NCI-H1694 (cell line): ENCODE results near the gene ZFP62.
"Not testable (repeated sequence)": the region's sequence is repeated elsewhere in the genome, so short reads cannot be mapped to it uniquely, and the experiment has no call there.

Source experiments
- DNase-seq: peaks from one replicate; lab custom pipeline; 2025; lab: John Stamatoyannopoulos, UW

The ZFP62 gene

DNA sequence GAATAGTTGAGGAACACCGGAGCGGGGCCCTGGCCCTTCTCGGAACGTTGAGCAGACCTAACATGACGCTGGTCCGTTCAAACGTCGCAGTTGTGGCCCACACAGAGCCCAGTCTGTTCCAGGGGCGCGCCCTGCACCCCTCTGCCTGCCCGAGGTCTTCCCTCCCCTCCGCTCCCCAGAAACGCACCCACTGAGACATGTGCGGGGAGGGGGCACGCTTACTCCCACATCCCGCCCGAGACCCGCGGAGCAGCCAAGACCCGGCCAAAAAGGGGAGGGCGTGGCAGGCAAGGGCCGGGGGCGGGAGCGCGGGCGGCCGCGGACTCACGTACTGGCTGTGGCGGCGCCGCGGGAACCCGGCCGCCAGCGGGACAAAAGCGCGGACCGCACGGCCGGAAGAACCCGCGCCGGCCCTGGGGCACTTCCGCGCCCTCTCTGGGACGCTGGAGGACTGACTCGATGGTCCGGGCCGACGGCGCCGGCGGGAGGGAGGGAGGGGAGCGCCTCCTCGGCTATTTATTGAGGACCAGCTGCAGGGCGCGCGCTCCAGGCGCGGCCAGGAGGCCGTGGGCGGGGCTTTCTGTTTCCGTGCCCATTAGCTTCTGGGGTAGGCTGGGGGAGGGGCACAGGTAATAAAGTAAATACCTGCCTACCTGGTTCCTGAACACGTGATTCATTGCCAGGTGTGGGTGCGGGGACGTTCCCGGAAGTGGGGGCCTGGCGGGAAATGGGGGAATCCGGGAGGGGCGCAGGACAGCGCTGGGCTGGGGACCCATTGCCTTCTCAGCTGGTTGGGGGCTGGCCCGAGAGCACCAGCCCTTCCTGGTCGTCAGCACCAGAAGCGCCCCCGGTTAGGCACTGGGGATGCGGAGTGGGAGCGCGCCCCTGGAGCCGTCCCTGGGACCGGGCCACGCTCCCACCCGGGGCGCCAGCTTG is at the start of gene ZFP62:
Gene ZFP62, minus strand, starts transcription at position 390 of the 936 bp plus-strand sequence. Its CDS starts 57 bp downstream, at position 333.
- peak; percentile 47 for DNase-seq

DNA sequence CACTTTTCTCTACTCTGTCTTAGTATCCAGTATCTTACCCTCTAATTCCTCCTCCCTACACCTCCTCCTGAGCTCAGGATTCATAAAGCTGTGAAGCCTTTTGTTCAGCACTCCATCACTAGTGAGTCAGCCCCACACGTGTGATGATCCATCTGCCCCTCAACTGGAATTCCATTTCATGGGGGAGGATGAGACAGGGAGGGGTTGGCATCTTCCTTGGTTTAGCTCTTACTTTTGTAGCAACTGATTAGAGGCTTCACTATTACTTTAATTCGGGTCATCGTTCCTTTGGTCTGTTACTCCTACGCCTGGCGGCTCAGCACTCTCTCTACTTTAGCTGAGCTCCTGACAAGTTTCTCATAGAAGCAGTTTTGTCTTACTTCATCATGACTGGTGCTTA is 49.7 kb upstream of the ZFP62 start:
- no peak for DNase-seq

DNA sequence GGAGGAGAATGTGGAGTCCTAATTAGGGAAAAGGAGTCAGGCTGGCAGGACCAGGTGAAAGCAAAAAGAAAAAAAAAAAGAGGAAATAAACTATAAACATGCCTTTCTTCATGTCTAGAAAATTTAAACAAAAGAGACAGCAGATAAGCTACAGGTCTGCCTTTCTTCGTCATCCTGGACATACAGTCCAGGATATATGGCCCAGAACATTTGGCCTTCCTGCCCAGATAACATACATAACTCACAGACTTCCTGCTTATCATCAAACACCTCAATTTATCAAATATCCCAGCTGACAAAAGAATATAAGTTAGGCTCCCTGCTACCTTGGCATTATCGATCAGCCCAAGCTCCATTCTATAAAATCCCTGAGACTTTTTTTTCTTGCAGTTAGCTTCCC is 49.1 kb upstream of the ZFP62 start:
- no peak for DNase-seq

DNA sequence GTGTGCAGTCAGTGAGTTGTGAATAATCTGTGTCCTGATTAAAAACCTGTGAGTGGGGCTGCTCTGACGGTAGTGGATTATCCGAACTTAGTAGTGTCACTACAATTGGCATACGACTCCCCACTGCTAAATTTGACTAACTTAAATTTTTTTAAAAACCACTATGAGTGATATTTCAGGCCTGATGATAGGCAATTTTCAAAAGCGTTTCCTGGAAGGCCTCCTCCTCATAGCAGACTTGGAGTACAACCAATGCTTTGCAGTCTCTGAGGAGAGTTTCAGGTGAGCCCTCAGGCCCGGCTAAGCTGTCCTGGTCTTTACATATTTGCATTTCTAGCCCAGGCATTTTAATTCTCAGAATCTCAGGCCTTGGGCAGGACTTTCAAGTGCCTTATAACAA is 48.7 kb upstream of the ZFP62 start:
- no peak for DNase-seq

DNA sequence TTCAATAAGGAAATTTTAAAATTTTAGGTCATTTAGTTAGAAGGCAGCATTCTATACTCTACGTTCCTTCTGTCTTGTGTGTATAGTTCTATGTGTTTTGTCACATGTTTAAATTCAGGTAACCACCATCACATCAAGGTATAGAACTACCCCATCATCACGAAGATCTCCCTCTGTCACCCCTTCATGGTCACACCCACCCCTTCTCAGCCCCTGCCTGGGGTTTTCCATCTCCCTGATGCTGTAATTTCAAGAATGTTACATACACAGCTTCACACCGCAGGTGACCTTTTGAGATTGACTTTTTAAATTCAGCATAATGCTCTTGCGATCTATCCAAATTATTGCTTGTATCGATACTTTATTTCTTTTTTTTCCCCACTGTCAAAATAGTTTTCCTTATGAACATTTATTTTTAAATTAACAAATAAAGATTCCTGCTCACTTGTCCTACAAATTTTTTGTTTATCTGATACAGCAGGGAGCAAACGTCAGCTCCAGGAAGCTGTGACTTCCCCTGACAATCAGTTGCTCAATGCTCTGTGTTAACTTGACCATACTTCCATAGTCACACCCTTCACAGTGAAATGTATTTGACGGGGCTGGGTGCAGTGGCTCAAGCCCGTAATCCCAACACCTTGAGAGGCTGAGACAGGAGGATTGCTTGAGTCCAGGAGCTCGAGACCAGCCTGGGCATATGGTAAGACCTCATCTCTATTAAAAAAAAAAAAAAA is 48.1 kb upstream of the ZFP62 start:
- no peak for DNase-seq

DNA sequence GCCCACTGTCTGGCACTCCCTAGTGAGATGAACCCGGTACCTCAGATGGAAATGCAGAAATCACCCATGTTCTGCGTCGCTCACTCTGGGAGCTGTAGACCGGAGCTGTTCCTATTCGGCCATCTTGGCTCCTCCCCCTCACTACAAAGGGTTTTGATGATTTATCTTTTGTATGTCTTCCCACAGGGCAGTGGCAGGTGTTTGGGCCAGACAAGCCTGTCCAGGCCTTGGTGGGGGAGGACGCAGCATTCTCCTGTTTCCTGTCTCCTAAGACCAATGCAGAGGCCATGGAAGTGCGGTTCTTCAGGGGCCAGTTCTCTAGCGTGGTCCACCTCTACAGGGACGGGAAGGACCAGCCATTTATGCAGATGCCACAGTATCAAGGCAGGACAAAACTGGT is 47.3 kb upstream of the ZFP62 start:
- no peak for DNase-seq

DNA sequence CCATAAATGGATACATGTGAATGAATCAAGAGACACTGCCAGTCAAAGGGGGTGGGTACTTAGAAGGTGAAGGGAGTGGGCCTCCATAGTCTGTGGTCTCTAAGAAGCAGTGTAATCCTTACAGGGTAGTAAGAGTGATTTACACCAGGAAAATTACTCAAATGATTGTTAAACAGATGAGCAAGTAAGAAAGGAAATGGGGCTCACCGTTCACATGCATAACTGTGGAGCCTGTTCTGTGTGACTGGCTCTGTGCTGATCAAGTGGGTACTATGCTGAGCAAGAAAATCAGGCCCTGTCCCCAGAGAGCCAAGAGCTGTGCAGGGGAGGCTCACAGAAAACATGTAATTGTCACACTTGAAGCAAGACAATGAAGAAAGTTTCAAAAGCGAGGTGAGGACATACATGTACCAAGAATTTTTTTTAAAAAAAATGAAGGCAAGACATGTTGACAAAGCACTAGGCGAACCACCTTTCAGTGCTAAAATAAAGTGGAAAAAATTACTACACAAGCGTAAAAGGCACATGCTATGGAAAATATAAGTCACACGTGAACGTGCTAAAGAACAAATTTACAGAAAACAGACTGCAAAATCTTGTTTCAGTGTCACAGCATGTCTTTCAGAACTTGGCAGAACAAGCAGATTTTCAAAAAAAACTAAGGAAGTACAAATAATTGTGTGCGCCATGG is 40.4 kb upstream of the ZFP62 start:
- no peak for DNase-seq

DNA sequence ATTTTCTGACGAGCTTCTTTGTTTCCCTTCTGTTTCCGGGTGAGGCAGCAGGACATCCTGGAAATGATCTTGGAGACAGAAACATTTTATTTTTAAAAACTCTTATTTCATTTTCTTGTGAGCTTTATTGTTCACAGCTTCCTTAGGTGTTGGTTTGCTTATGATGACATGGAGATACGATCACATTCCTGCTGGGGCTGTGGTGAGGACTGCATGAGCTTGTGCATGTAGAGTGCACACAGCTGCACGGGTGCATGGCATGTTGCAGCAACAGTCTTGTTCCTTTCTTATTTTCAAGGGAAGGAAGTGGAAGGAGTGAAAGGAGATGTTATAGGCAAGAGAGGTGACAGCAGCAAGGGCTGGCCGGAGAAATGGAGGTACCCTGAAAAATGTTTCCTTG is 39.1 kb upstream of the ZFP62 start:
- no peak for DNase-seq

DNA sequence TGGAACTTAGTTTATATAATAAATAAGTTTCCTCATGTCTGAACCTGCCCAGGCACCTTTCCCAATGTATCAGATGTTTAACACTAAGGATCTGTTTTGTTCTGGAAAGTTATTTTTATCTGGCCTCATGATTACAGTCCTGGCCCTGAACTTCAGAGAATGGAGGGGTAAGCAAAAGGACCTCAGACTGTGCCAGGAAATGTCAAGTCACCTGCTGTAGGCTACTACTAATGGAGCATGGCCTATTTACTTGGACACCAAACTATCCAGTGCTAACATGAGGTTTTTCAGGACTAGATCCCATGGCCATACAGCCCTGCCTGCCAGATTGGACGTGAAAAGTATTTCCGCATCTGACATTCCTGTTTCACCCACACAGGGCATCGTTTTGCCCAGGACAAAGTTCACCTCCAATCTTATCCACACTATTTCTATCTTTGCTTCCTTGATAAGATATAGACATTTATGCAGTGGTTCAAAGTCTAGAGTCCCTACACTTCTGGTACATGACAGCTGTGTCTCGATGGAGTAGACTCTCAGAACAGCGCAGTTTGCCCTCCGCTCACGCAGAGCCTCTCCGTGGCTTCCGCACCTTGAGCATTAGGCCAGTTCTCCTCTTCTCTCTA is 37.7 kb upstream of the ZFP62 start, which contains the start of gene BTNL8:
Gene BTNL8, plus strand, starts transcription at position 539 of the 626 bp plus-strand sequence. CDS start 152 bp downstream, outside the sequence.
- no peak for DNase-seq

DNA sequence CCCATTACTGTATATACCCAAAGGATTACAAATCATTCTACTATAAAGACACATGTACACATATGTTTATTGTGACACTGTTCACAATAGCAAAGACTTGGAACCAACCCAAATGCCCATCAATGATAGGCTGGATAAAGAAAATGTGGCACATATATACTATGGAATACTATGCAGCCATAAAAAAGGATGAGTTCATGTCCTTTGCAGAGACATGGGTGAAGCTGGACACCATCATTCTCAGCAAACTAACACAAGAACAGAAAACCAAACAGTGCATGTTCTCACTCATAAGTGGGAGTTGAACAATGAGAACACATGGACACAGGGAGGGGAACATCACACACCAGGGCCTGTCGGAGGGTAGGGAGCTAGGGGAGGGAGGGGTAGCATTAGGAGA is 34.3 kb upstream of the ZFP62 start:
- not testable (repeated sequence) for DNase-seq

DNA sequence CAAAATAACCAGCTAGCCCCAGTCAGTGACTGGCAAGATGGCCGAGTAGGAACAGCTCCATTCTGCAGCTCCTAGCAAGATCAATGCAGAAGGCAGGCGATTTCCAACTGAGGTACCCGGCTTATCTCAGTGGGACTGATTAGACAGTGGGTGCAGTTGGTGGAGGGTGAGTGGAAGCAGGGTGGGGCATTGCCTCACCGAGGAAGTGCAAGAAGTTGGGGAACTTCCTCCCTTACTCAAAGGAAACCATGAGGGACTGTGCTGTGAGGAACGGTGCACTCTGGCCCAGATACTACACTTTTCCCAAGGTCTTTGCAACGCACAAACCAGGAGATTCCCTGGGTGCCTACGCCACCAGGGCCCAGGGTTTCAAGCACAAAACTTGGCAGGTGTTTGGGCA is 28.3 kb upstream of the ZFP62 start:
- DNase-seq, result no peak

DNA sequence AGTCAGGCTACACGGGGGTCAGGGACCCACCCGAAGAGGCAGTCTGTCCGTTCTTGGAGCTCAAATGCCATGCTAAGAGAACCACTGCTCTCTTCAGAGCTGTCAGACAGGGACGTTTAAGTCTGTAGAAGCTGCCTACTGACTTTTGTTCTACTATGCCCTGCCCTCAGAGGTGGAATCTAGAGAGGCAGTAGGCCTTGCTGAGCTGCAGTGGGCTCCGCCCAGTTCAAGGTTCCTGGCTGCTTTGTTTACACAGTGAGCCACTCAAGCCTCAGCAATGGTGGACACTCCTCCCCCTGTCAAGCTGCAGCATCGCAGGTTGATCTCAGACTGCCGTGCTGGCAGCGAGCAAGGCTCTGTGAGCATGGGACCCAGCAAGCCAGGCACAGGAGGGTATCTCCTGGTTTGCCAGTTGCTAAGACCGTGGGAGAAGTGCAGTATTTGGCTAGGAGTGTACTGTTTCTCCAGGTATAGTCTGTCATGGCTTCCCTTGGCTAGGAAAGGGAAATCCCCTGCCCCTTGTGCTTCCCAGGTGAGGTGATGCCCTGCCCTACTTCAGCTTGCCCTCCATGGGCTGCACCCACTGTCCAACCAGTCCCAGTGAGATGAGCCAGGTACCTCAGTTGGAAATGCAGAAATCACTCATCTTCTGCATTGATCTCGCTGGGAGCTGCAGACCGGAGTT is 24.9 kb upstream of the ZFP62 start:
- DNase-seq, result not testable (repeated sequence)

DNA sequence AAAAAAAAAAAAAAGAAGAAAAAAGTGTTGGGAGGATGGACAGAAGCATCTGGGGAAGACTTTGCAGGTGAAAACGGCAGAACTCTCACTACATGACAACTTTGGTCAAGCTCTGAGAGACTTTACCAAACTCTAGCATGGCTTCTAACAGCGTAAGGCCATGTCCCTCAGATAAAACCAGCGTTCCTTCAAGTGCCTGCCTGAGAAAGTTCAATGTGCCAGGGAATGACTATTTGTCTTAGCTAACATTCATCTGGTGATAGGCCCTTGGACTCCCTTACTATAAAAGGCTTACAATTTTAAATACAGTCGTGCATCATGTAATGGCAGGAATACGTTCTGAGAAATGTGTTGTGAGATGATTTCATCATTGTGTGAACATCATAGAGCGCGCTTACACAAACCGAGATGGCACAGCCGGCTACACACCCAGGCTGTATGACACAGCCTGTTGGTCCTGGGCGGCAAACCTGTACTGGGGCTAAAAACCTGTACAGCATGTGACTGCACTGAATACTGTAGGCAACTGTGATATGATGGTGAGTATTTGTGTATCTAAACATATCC is 14.9 kb upstream of the ZFP62 start:
- DNase-seq, result no peak

DNA sequence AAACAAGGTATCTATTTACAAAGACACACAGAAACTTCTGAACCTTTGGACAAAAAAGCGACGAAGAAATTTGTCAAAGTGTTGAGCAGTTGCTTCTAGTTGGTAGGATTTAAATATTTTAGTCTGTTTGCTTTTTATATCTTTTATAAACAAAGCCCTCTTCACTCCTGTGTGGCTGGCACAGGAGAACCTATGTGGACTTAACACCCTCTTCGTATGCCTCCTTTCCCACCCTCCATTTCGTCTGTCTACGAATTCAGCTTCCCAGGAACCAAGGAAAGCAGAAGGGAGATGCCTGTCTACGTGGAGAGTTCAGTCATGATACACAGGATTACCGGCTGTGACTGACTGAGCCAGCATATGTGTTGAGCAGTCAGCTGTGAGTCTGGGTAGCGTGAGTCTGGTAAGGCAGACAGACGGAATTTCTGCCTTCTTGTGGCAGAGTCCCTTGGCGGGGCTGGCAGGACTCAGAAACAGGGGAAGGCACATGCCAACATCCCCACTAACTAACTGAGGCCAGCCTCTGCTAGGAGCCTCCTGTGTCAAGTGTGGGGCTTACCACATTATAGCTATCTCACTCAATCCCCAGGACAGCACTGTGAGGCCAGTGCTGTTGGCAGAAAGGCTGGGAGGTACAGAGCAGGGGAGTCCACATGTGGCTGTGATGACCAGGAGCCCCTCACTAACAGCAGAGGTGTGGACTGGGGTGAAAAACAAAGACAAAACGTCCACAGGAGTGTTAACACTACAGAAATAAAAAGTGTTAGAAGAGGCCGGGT is 13.9 kb upstream of the ZFP62 start:
- no peak for DNase-seq

DNA sequence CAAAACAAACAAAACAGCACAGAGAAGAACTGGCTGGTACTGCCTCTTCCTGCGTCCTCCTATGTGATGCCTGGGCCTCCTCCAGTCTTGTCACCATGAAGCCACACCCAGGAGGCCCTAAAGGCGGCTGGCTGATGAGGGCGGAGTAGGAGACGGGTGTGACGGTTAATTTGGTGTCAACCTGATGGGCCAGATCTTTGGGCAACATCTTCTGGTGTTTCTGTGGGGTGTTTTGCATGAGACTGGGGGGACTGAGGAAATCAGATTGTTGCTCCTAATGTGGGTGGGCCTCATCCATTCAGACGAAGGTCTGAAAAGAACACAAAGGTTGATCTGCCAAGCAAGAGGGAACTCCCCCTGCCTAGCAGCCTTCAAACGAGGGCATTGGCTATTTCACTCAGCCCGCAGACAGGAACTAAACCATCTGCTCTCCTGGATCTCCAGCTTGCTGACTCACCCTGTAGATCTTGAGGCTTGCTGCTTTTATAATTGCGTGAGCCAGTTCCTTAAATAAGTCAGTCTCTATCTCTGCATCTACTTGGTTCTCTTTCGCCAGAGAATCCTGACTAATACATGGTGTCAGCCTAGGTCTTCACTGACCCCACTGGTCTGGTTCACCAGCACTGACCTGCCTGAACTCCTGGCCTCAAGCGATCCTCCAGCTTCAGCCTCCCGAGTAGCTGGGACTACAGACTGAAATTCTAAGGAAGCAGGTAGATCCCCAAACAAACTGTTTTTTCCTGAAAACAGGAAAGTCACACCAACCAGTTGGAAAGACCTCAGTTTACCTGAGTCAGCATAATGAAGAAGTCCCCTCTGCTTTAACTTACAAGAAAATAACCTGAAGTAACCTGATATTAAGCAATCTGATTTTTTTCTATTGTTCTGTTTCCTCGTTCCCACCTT is 12.8 kb upstream of the ZFP62 start:
- no peak for DNase-seq

DNA sequence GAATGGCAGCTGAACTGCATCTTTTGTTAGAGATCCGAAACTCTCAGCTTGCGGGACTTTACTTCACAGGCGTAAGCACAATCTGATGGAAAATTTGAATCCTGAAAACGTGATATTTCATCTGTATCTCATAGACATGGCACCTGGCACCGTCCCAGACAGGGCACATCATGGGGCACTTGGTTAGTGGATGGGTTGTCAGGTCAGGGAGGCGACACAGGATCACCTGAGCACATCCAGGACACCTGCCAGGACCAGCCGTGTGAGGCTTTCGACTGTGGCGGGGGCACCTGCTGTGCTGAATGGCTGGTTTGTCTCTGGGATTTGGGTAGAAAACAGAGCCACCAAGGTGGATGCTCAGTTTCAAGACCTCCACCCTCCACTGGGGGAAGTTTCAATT is 11.3 kb upstream of the ZFP62 start:
- no peak for DNase-seq

DNA sequence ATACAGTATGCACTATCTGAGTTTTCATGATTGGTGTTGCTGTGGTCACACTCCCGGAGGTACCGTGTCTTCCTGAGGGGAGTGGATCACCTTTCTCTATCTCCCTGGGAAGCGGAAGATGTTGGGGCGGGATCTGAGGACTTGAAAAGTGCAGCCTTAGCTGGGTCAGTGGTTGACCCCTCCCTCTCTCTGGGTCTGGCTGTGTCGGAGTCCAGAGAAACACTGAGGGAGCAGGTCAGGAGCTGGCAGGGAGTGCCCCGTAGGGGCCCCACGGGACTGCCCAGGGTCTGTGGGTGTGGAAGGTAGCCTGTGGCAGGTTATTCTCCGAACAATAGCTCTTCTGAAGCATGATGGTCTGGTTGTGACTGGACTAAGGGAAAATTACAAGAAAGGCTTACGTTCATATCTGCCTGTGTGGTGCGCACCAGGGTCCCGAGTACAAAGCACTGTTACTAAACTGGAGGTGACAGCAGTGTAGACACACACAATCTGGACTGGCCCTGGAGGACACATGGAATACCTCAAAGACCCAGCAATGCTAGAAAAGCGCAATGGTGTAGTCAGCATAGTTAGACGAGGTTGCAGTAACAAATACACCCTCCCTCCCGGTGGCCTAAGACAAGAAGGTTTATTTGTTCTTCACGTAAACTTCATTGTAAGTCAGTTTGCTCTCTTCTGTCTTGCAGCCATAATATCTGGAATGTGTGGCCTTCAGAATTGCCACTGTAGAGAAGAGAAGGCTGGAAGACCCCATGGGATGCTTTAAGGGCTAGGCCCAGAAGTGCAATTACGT is 9.4 kb upstream of the ZFP62 start:
- DNase-seq, result no peak

DNA sequence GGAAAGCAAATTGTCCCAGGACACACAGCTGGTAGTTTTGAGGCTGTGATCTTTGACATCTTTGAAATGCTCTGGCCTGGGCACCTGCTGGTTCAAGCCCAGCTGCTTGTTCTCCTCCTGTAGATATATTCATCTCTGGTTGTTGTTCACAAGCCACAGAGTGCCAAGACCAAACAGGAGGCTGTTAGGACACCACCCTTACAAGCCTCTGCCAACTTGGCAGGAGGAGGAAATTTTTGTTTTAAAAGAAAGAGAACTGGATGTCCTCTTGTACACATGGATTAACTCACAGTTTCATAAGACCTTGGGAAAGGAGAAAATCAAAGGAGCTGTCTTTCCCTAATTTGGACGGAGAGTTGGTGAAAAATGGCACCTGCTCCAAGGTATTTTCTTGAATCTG is 8.5 kb upstream of the ZFP62 start:
- no peak for DNase-seq
